Stimulated activated memory B cell treated with anti-CD40 and anti-IgM and Interleukin-4, amounts not matched to agents 10 μg/mL and 1 μg/mL and 100 μg/mL, for 72 hours (primary cell): Measurements from ENCODE around the gene GLYATL2.

ENCODE experiments used
- ATAC-seq: fragments of 150-1000 bp; cut with Tn5 transposase; 2 replicates; pipeline ENCODE4 v1.10.0; 2021
- H3K27ac Mint-ChIP-seq: one replicate; pipeline ENCODE4 v1.8.0; 2022; ENCODE audit warnings: mild to moderate bottlenecking, mixed read lengths
- H3K27me3 Mint-ChIP-seq: one replicate; pipeline ENCODE4 v1.8.0; 2022; ENCODE audit warnings: mixed read lengths
- H3K36me3 Mint-ChIP-seq: one replicate; pipeline ENCODE4 v1.8.0; 2022; ENCODE audit warnings: mixed read lengths
- H3K4me1 Mint-ChIP-seq: one replicate; pipeline ENCODE4 v1.8.0; 2022; ENCODE audit warnings: mixed read lengths
- H3K4me3 Mint-ChIP-seq: one replicate; pipeline ENCODE4 v1.8.0; 2022; ENCODE audit warnings: mild to moderate bottlenecking, moderate library complexity, mixed read lengths
- H3K9me3 Mint-ChIP-seq: one replicate; pipeline ENCODE4 v1.8.0; 2022; ENCODE audit warnings: mixed read lengths

GLYATL2 gene

GRCh38 chr11:58844361-58845005 lies at the start of gene GLYATL2:
Gene GLYATL2 (minus strand): TSS chr11:58844704. CDS start chr11:58839612, 5,092 bp downstream.
- no peak for ATAC-seq
- H3K27me3 Mint-ChIP-seq: peaks cover 27% of the 10 kb centered on the region
- no peaks in the 10 kb centered on the region for H3K36me3 Mint-ChIP-seq
- H3K4me3 Mint-ChIP-seq: no peak within 1 kb of the TSS
- H3K27ac Mint-ChIP-seq: no peak within 1 kb of the TSS
- no peaks in the 10 kb centered on the region for H3K9me3 Mint-ChIP-seq
- H3K4me1 Mint-ChIP-seq: peaks cover 16% of the 10 kb centered on the region

GRCh38 chr11:58893899-58894298 lies 49.4 kb upstream of the GLYATL2 start:
- no peak for ATAC-seq
- Mint-ChIP-seq H3K27ac (no peak overlapping the region), H3K4me3 (no peak overlapping the region), H3K36me3 (no peaks in the 10 kb centered on the region), H3K4me1 (no peaks in the 10 kb centered on the region), H3K27me3 (peaks cover 52% of the 10 kb centered on the region), H3K9me3 (no peaks in the 10 kb centered on the region)

- Mint-ChIP-seq H3K4me3 (no peak overlapping the region), H3K9me3 (no peaks in the 10 kb centered on the region), H3K27me3 (peaks cover 44% of the 10 kb centered on the region), H3K4me1 (no peaks in the 10 kb centered on the region), H3K36me3 (no peaks in the 10 kb centered on the region), H3K27ac (no peak overlapping the region)
- no peak for ATAC-seq
Observed at GRCh38 chr11:58888579-58888978, 44.1 kb upstream of the GLYATL2 start.

GRCh38 chr11:58887452-58887851 lies 42.9 kb upstream of the GLYATL2 start:
- Mint-ChIP-seq H3K4me1 (no peaks in the 10 kb centered on the region), H3K27me3 (peaks cover 48% of the 10 kb centered on the region), H3K4me3 (no peak overlapping the region), H3K36me3 (no peaks in the 10 kb centered on the region), H3K27ac (no peak overlapping the region), H3K9me3 (no peaks in the 10 kb centered on the region)
- ATAC-seq: no peak

- Mint-ChIP-seq H3K4me3 (no peak overlapping the region), H3K27ac (no peak overlapping the region), H3K36me3 (peaks cover 6% of the 10 kb centered on the region), H3K4me1 (no peaks in the 10 kb centered on the region), H3K27me3 (peaks cover 67% of the 10 kb centered on the region), H3K9me3 (peaks cover 3% of the 10 kb centered on the region)
- no peak for ATAC-seq
Observed at GRCh38 chr11:58880625-58881024, 36.1 kb upstream of the GLYATL2 start.

- no peak overlapping the region for H3K27ac Mint-ChIP-seq
- H3K4me3 Mint-ChIP-seq: no peak overlapping the region
- peaks cover 68% of the 10 kb centered on the region for H3K27me3 Mint-ChIP-seq
- H3K36me3 Mint-ChIP-seq: peaks cover 6% of the 10 kb centered on the region
- peaks cover 3% of the 10 kb centered on the region for H3K9me3 Mint-ChIP-seq
- ATAC-seq: no peak
- H3K4me1 Mint-ChIP-seq: no peaks in the 10 kb centered on the region
Observed at GRCh38 chr11:58880166-58880565, 35.7 kb upstream of the GLYATL2 start.

- H3K36me3 Mint-ChIP-seq: peaks cover 4% of the 10 kb centered on the region
- ATAC-seq: no peak
- no peaks in the 10 kb centered on the region for H3K4me1 Mint-ChIP-seq
- peaks cover 4% of the 10 kb centered on the region for H3K9me3 Mint-ChIP-seq
- H3K27me3 Mint-ChIP-seq: peaks cover 12% of the 10 kb centered on the region
- no peak overlapping the region for H3K4me3 Mint-ChIP-seq
- no peak overlapping the region for H3K27ac Mint-ChIP-seq
Observed at GRCh38 chr11:58867556-58867955, 23.1 kb upstream of the GLYATL2 start.

GRCh38 chr11:58866788-58867187 lies 22.3 kb upstream of the GLYATL2 start:
- Mint-ChIP-seq H3K4me3 (no peak overlapping the region), H3K27ac (no peak overlapping the region), H3K36me3 (peaks cover 12% of the 10 kb centered on the region), H3K9me3 (peaks cover 12% of the 10 kb centered on the region), H3K4me1 (no peaks in the 10 kb centered on the region), H3K27me3 (peaks cover 20% of the 10 kb centered on the region)
- ATAC-seq: no peak

GRCh38 chr11:58864335-58864734 lies 19.8 kb upstream of the GLYATL2 start:
- H3K27me3 Mint-ChIP-seq: peaks cover 45% of the 10 kb centered on the region
- no peaks in the 10 kb centered on the region for H3K4me1 Mint-ChIP-seq
- peaks cover 16% of the 10 kb centered on the region for H3K36me3 Mint-ChIP-seq
- no peak overlapping the region for H3K27ac Mint-ChIP-seq
- no peak for ATAC-seq
- H3K9me3 Mint-ChIP-seq: peaks cover 16% of the 10 kb centered on the region
- H3K4me3 Mint-ChIP-seq: no peak overlapping the region

GRCh38 chr11:58863697-58864096 lies 19.2 kb upstream of the GLYATL2 start:
- peaks cover 50% of the 10 kb centered on the region for H3K27me3 Mint-ChIP-seq
- ATAC-seq: no peak
- H3K27ac Mint-ChIP-seq: no peak overlapping the region
- H3K4me1 Mint-ChIP-seq: no peaks in the 10 kb centered on the region
- peaks cover 16% of the 10 kb centered on the region for H3K9me3 Mint-ChIP-seq
- peaks cover 16% of the 10 kb centered on the region for H3K36me3 Mint-ChIP-seq
- no peak overlapping the region for H3K4me3 Mint-ChIP-seq

- Mint-ChIP-seq H3K27ac (no peak overlapping the region), H3K27me3 (peaks cover 63% of the 10 kb centered on the region), H3K9me3 (peaks cover 16% of the 10 kb centered on the region), H3K4me1 (no peaks in the 10 kb centered on the region), H3K36me3 (peaks cover 16% of the 10 kb centered on the region), H3K4me3 (no peak overlapping the region)
- ATAC-seq: no peak
Observed at GRCh38 chr11:58861533-58861932, 17.0 kb upstream of the GLYATL2 start.

- Mint-ChIP-seq H3K9me3 (peaks cover 4% of the 10 kb centered on the region), H3K27me3 (peaks cover 43% of the 10 kb centered on the region), H3K4me3 (no peak overlapping the region), H3K4me1 (peaks cover 4% of the 10 kb centered on the region), H3K36me3 (peaks cover 5% of the 10 kb centered on the region), H3K27ac (no peak overlapping the region)
- ATAC-seq: no peak
Observed at GRCh38 chr11:58856806-58857205, 12.3 kb upstream of the GLYATL2 start.

- H3K4me3 Mint-ChIP-seq: no peak overlapping the region
- H3K4me1 Mint-ChIP-seq: peaks cover 19% of the 10 kb centered on the region
- H3K27me3 Mint-ChIP-seq: peaks cover 27% of the 10 kb centered on the region
- H3K27ac Mint-ChIP-seq: no peak overlapping the region
- no peaks in the 10 kb centered on the region for H3K9me3 Mint-ChIP-seq
- no peaks in the 10 kb centered on the region for H3K36me3 Mint-ChIP-seq
- ATAC-seq: no peak
Observed at GRCh38 chr11:58845386-58845785, 882 bp upstream of the GLYATL2 start.

- Mint-ChIP-seq H3K36me3 (no peaks in the 10 kb centered on the region), H3K9me3 (no peaks in the 10 kb centered on the region), H3K27ac (no peak overlapping the region), H3K4me1 (peaks cover 6% of the 10 kb centered on the region), H3K4me3 (no peak overlapping the region), H3K27me3 (peaks cover 20% of the 10 kb centered on the region)
- ATAC-seq: peak; percentile 81
Observed at GRCh38 chr11:58837707-58838388, 6.7 kb downstream of the GLYATL2 start.

GRCh38 chr11:58832056-58832645 lies 12.4 kb downstream of the GLYATL2 start:
- ATAC-seq: no peak
- peaks cover 12% of the 10 kb centered on the region for H3K27me3 Mint-ChIP-seq
- no peaks in the 10 kb centered on the region for H3K4me1 Mint-ChIP-seq
- no peak overlapping the region for H3K27ac Mint-ChIP-seq
- no peak overlapping the region for H3K4me3 Mint-ChIP-seq
- no peaks in the 10 kb centered on the region for H3K9me3 Mint-ChIP-seq
- H3K36me3 Mint-ChIP-seq: no peaks in the 10 kb centered on the region
